ENCODE measurements around the gene ANKLE1. TPM values are rescaled to one million over a fixed set of nuclear protein-coding genes. Genes with fewer than 3 reads are reported as not detected.
"Not testable (repeated sequence)": the region's sequence is repeated elsewhere in the genome, so short reads cannot be mapped to it uniquely, and the experiment has no call there.

Gene ANKLE1
- total RNA-seq, 2 experiments from 2014 or later, result 2.9 to 3.1 TPM

DNA sequence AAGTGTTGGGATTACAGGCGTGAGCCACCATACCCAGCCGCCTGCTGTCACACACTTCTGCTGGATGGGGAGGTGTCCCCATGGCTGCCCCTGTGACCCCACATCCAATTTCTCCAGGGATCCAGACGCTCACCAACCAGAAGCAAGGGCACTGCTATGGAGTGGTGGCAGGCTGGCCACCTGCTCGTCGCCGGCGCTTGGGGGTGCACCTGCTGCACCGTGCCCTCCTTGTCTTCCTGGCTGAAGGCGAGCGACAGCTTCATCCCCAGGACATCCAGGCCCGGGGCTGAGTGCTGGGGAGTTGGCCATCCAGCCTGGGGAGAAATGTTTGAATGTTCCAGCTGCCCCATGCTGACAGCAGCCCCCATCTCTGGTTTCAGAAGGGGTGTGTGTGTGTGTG lies 4.6 kb downstream of the ANKLE1 start:
- peaks cover 6% of the 10 kb centered on the region for H3K4me1 Mint-ChIP-seq
- no peak overlapping the region for H3K27ac Mint-ChIP-seq
- no peak overlapping the region for H3K4me3 Mint-ChIP-seq
- H3K9me3 Mint-ChIP-seq (ENCODE audit: low read depth), result no peaks in the 10 kb centered on the region
- intact Hi-C loops (cut with DNase I, micrococcal nuclease), result no loop called here
- H3K36me3 Mint-ChIP-seq (ENCODE audit: low read depth), result no peaks in the 10 kb centered on the region
- ChIA-PET POLR2A (no interaction called here), CTCF (interaction anchor here (0.9 kb wide), 1 partner anchor 26 kb away, joined by 3 read pairs; no protein-coding TSS in a partner anchor)
- H3K27me3 Mint-ChIP-seq, result peaks cover 3% of the 10 kb centered on the region
- no peak for ATAC-seq
- DNase-seq, result no peak

DNA sequence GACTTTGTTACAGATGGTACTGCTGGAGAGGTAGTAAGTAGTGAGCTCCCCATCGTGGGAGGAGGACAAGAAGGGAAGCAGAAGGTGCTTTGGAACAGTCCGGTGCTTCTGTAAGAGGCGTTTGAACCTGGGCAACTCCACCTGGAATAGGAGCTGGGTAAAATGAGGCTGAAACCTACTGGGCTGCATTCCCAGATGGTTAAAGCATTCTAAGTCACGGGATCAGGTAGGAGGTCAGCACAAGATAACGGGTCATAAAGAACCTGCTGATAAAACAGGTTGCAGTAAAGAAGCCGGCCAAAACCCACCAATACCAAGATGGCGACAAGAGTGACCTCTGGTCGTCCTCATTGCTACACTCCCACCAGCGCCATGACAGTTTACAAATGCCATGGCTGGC lies 5.1 kb downstream of the ANKLE1 start:
- ChIA-PET CTCF (interaction anchor here (0.9 kb wide), 1 partner anchor 26 kb away, joined by 3 read pairs; no protein-coding TSS in a partner anchor), POLR2A (no interaction called here)
- Mint-ChIP-seq H3K27me3 (peaks cover 3% of the 10 kb centered on the region), H3K9me3 (ENCODE audit: low read depth) (no peaks in the 10 kb centered on the region), H3K36me3 (ENCODE audit: low read depth) (no peaks in the 10 kb centered on the region), H3K27ac (no peak overlapping the region), H3K4me1 (peaks cover 3% of the 10 kb centered on the region), H3K4me3 (no peak overlapping the region)
- intact Hi-C loops (cut with DNase I, micrococcal nuclease), result no loop called here
- no peak for DNase-seq
- ATAC-seq, result no peak

DNA sequence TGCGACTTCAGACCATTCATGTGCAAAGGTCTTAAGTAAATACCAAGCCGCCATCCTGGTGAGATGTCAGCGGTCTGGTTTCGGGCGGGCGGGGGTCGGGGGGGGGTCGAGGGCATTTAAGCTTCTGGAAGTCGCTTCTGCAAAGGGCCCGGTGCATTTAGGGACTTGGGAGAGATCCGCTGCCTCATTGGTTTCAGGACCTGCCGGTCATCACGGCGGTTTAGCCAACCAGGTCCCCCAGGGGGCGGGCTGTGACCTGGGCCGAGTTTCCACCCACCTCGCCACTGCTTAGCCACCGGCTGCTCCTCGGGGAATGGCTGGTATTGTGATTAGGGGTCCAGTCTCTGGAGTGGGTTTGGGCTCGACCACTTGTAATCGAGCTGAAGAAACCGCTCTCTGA lies 7.8 kb downstream of the ANKLE1 start:
- no peak overlapping the region for H3K4me3 Mint-ChIP-seq
- no peaks in the 10 kb centered on the region for H3K27me3 Mint-ChIP-seq
- peaks cover 2% of the 10 kb centered on the region for H3K36me3 Mint-ChIP-seq (ENCODE audit: low read depth)
- H3K9me3 Mint-ChIP-seq (ENCODE audit: low read depth), result no peaks in the 10 kb centered on the region
- peak; percentile 16 for ATAC-seq
- POLR2A ChIA-PET, result no interaction called here
- peak; percentile 78 for DNase-seq
- CTCF ChIA-PET, result no interaction called here
- intact Hi-C loops (cut with DNase I, micrococcal nuclease), result no loop called here
- peaks cover 3% of the 10 kb centered on the region for H3K4me1 Mint-ChIP-seq
- H3K27ac Mint-ChIP-seq, result no peak overlapping the region

DNA sequence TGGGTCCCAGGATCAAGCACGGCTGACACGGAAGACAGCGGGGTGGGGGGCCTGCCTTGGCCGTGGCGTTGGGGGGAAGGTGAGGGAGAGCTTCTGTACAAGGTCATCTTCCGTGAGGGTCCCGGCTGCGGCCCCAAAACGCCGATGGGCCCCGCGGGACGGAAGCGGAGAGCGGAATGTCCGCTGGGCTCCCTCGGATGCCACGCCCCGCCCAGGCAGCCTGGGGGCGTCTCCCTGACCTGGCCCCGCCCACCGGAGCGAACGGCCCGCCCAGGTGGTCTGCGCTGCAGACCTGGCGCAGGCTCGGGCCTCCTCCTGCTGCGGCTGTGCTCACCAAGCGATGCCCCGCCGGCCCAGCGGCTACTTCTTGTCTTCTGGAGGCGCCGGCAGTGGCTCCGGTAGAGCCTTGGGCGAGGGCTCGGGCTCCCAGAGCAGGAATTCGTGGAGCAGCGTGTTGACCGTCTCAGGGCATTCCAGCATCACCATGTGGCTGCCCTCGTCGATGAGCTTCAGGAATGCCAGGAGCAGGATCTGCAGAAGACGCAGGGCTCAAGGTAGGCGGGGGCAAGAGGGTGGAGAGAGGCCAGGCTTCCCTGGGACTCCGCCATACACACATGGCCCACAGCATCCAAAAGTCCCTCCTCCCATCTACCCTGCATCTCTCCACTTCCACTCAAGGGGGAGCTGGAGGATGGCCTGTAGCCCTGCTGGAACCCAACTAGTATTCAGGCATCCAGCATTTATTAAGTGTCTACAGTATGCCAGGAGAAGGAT lies 10.8 kb downstream of the ANKLE1 start:
- CTCF ChIA-PET, result interaction anchor here (0.6 to 3.4 kb wide), 16 partner anchors 10 to 503 kb away, joined by 3 to 24 read pairs (median 4); partner anchors contain the start of genes ABHD8, BABAM1, DDA1 and MRPL34
- H3K27ac Mint-ChIP-seq, result peak overlapping the region; percentile 84
- intact Hi-C loops (cut with DNase I, micrococcal nuclease), result loop anchor here (1.0 to 5.0 kb wide), 11 partner anchors 11 to 217 kb away; partner anchors contain the start of genes ABHD8 (in 2 of the 2), DDA1 (in 2 of the 2), BABAM1 (in 1 of the 2) and GTPBP3 (in 1 of the 2)
- peaks cover 5% of the 10 kb centered on the region for H3K4me1 Mint-ChIP-seq
- DNase-seq, result peak; percentile 90
- POLR2A ChIA-PET, result interaction anchor here (0.6 to 1.0 kb wide), 4 partner anchors 13 to 473 kb away, joined by 3 to 5 read pairs (median 4); partner anchors contain the start of gene DDA1
- ATAC-seq, result peak; percentile 98
- H3K9me3 Mint-ChIP-seq (ENCODE audit: low read depth), result no peaks in the 10 kb centered on the region
- peak overlapping the region; percentile 88 for H3K4me3 Mint-ChIP-seq
- peaks cover 5% of the 10 kb centered on the region for H3K36me3 Mint-ChIP-seq (ENCODE audit: low read depth)
- H3K27me3 Mint-ChIP-seq, result no peaks in the 10 kb centered on the region

DNA sequence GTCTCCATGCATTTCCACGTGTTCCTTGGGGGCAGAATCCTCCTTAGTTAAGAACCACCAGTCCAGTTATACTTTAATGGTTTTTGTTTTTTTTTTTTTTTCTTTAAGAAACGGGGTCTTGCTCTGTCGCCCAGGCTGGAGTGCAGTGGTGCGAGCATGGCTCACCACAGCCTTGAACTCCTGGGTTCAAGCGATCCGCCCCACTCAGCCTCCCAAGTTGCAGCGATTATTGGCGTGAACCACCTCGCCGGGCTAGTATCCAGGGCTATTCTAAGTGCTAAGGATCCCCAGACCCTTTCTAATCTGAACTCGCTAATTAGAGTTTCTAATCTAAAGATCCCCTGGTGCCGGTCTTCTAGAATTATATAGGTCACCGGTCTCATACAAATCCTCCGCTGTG lies 11.9 kb downstream of the ANKLE1 start:
- ChIA-PET CTCF (interaction anchor here (0.6 to 3.4 kb wide), 12 partner anchors 11 to 504 kb away, joined by 3 to 24 read pairs (median 4); partner anchors contain the start of genes ABHD8, BABAM1, DDA1 and MRPL34), POLR2A (interaction anchor here (1.0 kb wide), 1 partner anchor 16 kb away, joined by 5 read pairs; the partner anchor contains the start of gene DDA1)
- no peak for ATAC-seq
- Mint-ChIP-seq H3K27ac (no peak overlapping the region), H3K4me1 (peaks cover 5% of the 10 kb centered on the region), H3K9me3 (ENCODE audit: low read depth) (no peaks in the 10 kb centered on the region), H3K36me3 (ENCODE audit: low read depth) (peaks cover 10% of the 10 kb centered on the region), H3K4me3 (no peak overlapping the region), H3K27me3 (no peaks in the 10 kb centered on the region)
- DNase-seq, result no peak
- intact Hi-C loops (cut with DNase I, micrococcal nuclease), result loop anchor here in 1 of 2 experiments (1.0 to 5.0 kb wide), 2 partner anchors 157 to 174 kb away; no protein-coding TSS in a partner anchor

DNA sequence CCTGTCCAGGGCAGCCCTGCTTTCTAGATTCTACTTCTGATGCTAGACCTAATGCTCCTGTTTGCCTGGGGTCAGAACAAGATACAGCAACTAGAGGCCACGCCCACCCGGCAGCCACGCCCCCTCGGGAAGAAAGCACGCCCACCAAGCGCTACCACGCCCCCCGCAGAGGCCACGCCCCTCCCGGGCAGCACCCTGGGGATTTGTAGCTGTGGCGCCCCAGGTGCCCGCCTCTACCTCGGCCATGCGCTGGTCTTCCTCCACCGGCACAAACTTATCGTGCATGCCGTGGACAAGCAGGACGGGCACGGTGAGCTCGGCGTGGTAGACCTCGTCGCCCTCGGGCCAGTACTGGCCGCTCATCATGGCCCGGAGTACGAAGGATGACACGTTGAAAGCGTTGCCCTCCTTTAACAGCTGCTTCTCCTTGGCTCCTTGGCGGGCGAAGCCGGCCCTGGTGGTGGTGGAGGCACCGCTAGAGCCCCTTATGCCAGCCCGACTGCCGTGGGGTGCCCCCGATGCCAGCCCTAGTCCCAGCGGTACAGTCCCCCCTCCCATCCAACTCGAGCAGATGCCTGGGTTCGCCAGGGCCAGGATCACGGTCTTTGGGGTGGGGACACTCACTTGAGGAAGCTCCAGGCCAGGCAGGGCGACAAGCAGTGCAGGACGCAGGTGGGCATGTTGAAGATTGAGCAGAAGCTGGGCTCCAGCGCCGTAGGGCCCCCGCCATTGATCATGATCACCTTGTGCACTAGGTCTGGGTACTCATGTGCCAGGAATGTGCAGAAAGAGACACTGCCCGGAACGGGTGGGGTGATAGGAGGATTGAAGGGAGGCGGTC lies 12.6 kb downstream of the ANKLE1 start:
- no peak overlapping the region for H3K4me3 Mint-ChIP-seq
- ChIA-PET CTCF (interaction anchor here (0.7 to 3.4 kb wide), 2 partner anchors 10 to 177 kb away, joined by 4 to 24 read pairs; partner anchors contain the start of genes ABHD8 and MRPL34), POLR2A (no interaction called here)
- intact Hi-C loops (cut with DNase I, micrococcal nuclease), result loop anchor here in 1 of 2 experiments (5.0 kb wide), 1 partner anchor 173 kb away; no protein-coding TSS in a partner anchor
- DNase-seq (peak; percentile 85), ATAC-seq (no peak)
- no peak overlapping the region for H3K27ac Mint-ChIP-seq
- H3K36me3 Mint-ChIP-seq (ENCODE audit: low read depth), result peaks cover 10% of the 10 kb centered on the region
- H3K27me3 Mint-ChIP-seq, result no peaks in the 10 kb centered on the region
- no peaks in the 10 kb centered on the region for H3K9me3 Mint-ChIP-seq (ENCODE audit: low read depth)
- peaks cover 5% of the 10 kb centered on the region for H3K4me1 Mint-ChIP-seq

DNA sequence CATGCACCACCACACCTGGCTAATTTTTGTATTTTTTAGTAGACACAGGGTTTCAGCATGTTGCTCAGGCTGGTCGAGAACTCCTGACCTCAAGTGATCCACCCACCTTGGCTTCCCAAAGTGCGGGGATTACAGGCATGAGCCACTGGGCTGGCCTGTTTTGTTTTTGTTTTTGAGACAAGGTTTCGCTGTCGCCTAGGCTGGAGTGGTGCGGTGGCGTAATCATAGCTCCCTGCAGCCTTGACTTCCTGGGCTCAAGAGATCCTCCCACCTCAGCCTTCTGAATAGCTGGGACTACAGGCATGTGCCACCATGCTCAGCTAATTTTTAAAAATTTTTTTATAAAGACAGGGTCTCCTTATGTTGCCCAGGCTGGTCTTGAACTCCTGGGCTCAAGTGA lies 13.8 kb downstream of the ANKLE1 start:
- H3K9me3 Mint-ChIP-seq (ENCODE audit: low read depth); H3K27ac Mint-ChIP-seq; intact Hi-C loops (cut with DNase I, micrococcal nuclease); H3K4me3 Mint-ChIP-seq; ATAC-seq; CTCF ChIA-PET; DNase-seq; H3K27me3 Mint-ChIP-seq; H3K4me1 Mint-ChIP-seq: not testable (repeated sequence)
- POLR2A ChIA-PET, result interaction anchor here (0.5 to 0.6 kb wide), 2 partner anchors 23 to 87 kb away, joined by 3 to 4 read pairs; no protein-coding TSS in a partner anchor
- peaks cover 10% of the 10 kb centered on the region for H3K36me3 Mint-ChIP-seq (ENCODE audit: low read depth)

DNA sequence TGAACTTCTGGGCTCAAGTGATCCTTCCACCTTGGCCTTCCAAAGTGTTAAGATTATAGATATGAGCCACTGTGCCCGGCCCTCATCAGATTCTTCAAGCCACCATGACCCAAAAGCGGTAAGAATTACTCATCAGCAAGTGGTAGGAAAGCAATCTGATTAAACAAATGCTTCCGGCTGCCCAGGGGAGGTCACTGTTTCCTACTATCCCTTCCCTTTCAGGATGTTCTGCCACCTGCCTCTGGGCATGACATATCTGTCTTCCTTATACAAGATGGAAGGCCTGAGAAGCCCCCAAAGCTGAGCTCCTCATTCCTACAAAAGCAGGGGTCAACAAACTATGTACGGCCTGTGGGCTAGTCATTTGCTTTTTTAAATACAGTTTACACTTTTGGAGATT lies 14.6 kb downstream of the ANKLE1 start:
- ChIA-PET CTCF (no interaction called here), POLR2A (interaction anchor here (0.5 to 0.6 kb wide), 2 partner anchors 23 to 86 kb away, joined by 3 to 4 read pairs; no protein-coding TSS in a partner anchor)
- no peaks in the 10 kb centered on the region for H3K9me3 Mint-ChIP-seq (ENCODE audit: low read depth)
- peak; percentile 41 for DNase-seq
- no peaks in the 10 kb centered on the region for H3K27me3 Mint-ChIP-seq
- H3K4me3 Mint-ChIP-seq, result no peak overlapping the region
- intact Hi-C loops (cut with DNase I, micrococcal nuclease), result no loop called here
- peaks cover 10% of the 10 kb centered on the region for H3K36me3 Mint-ChIP-seq (ENCODE audit: low read depth)
- peaks cover 5% of the 10 kb centered on the region for H3K4me1 Mint-ChIP-seq
- no peak for ATAC-seq
- H3K27ac Mint-ChIP-seq, result no peak overlapping the region

DNA sequence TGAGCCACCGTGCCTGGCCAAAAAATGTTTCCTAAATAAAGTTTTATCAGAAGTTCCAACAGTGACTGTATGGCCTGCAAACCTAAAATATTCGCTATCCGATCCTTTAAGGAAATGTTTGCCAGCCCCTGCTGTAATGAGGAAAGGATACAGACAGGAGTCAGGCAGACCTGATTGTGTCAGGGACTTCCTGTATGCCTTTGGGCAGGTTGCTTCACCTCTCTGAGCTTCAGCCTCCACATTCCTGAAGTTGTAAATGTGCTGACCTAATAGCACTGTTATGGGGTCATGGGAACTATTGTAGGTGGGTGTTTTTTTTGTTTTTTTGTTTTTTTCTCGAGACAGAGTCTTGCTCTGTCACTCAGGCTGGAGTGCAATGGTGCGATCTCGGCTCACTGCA lies 15.3 kb downstream of the ANKLE1 start:
- no peak for DNase-seq
- H3K27ac Mint-ChIP-seq, result peak overlapping the region; percentile 25
- H3K9me3 Mint-ChIP-seq (ENCODE audit: low read depth), result no peaks in the 10 kb centered on the region
- ChIA-PET POLR2A (no interaction called here), CTCF (no interaction called here)
- H3K4me3 Mint-ChIP-seq, result no peak overlapping the region
- H3K36me3 Mint-ChIP-seq (ENCODE audit: low read depth), result peaks cover 12% of the 10 kb centered on the region
- no peaks in the 10 kb centered on the region for H3K27me3 Mint-ChIP-seq
- intact Hi-C loops (cut with DNase I, micrococcal nuclease), result no loop called here
- no peak for ATAC-seq
- peaks cover 7% of the 10 kb centered on the region for H3K4me1 Mint-ChIP-seq

DNA sequence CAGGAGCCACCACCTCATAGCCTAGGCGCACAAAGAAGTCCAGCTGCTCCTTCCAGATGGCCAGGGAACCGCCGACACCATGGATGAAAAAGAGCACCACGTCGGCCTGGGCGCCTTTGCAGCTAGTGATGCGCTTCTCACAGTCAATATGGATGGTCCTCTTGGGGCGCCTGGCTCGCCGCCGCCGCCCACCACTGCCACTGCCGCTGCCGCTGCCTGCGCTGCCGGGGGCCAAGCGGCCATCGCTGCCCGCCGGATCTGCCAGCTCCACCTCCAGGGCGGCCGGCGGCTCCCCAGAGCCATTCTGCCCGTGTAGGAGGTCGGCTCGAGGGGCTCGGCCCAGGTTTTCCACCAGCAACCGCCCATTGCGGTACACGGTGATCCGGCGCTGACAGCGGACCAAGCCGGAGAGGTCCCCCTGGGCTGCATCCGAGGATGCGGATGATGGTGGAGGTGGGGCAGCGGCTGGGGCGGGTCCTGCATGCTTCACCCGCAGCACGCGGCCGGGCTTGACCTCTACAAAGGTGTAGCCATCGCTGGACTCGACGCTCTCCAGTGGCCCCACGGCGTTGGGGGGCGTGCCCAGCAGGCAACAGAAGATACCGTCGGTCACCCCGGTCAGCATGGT lies 19.4 kb downstream of the ANKLE1 start:
- Mint-ChIP-seq H3K4me3 (no peak overlapping the region), H3K36me3 (ENCODE audit: low read depth) (peaks cover 10% of the 10 kb centered on the region), H3K9me3 (ENCODE audit: low read depth) (no peaks in the 10 kb centered on the region), H3K27me3 (no peaks in the 10 kb centered on the region), H3K4me1 (peaks cover 25% of the 10 kb centered on the region), H3K27ac (no peak overlapping the region)
- CTCF ChIA-PET, result interaction anchor here (0.6 kb wide), 1 partner anchor 90 kb away, joined by 3 read pairs; no protein-coding TSS in a partner anchor
- intact Hi-C loops (cut with DNase I, micrococcal nuclease), result no loop called here
- POLR2A ChIA-PET, result no interaction called here
- DNase-seq (no peak), ATAC-seq (no peak)

All from activated CD4-positive, alpha-beta T cell treated with anti-CD3 and anti-CD28 coated beads for 36 hours (primary cell).